Activated T-helper 2 cell treated with anti-CD3 and anti-CD28 coated beads, Interferon-gamma antibody, Interleukin-2, Interleukin-4, amounts not matched to agents 10 μg/mL and 5 μg/mL and 100 μg/mL, durations not matched to agents 14 hours and 24 hours and 36 hours (primary cell): ENCODE data around the gene ACOT9. TPM values are rescaled to one million over a fixed set of nuclear protein-coding genes. Genes with fewer than 3 reads are reported as not detected.

Source experiments
- DNase-seq: peaks from one replicate; pipeline ENCODE4 v3.0.0; 2021; ENCODE audit warnings: low spot score
- H3K27ac Mint-ChIP-seq: one replicate; pipeline ENCODE4 v1.8.0; 2021; ENCODE audit warnings: mixed read lengths
- H3K27me3 Mint-ChIP-seq: one replicate; pipeline ENCODE4 v1.8.0; 2021; ENCODE audit warnings: low read depth, mixed read lengths
- H3K36me3 Mint-ChIP-seq: one replicate; pipeline ENCODE4 v1.8.0; 2021; ENCODE audit warnings: low read depth, mixed read lengths
- H3K4me1 Mint-ChIP-seq: one replicate; pipeline ENCODE4 v1.8.0; 2021; ENCODE audit warnings: low read depth, mixed read lengths
- H3K4me3 Mint-ChIP-seq: one replicate; pipeline ENCODE4 v1.8.0; 2021; ENCODE audit warnings: low read depth, mild to moderate bottlenecking, moderate library complexity, mixed read lengths
- H3K9me3 Mint-ChIP-seq: one replicate; pipeline ENCODE4 v1.8.0; 2021; ENCODE audit warnings: mixed read lengths
- intact Hi-C: fragments of 100-400 bp; cut with micrococcal nuclease; formaldehyde crosslinking; loops from one replicate; pipeline ENCODE4 v1.15.1; 2023
- total RNA-seq: library from RNA; stranded (reverse); gene quantifications from 2 replicates; pipeline ENCODE4 v1.2.3, GENCODE V29; 2022

The ACOT9 gene, protein sequence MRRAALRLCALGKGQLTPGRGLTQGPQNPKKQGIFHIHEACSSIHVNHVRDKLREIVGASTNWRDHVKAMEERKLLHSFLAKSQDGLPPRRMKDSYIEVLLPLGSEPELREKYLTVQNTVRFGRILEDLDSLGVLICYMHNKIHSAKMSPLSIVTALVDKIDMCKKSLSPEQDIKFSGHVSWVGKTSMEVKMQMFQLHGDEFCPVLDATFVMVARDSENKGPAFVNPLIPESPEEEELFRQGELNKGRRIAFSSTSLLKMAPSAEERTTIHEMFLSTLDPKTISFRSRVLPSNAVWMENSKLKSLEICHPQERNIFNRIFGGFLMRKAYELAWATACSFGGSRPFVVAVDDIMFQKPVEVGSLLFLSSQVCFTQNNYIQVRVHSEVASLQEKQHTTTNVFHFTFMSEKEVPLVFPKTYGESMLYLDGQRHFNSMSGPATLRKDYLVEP
- total RNA-seq, result 75.2 and 76.0 TPM in 2 replicates

DNA sequence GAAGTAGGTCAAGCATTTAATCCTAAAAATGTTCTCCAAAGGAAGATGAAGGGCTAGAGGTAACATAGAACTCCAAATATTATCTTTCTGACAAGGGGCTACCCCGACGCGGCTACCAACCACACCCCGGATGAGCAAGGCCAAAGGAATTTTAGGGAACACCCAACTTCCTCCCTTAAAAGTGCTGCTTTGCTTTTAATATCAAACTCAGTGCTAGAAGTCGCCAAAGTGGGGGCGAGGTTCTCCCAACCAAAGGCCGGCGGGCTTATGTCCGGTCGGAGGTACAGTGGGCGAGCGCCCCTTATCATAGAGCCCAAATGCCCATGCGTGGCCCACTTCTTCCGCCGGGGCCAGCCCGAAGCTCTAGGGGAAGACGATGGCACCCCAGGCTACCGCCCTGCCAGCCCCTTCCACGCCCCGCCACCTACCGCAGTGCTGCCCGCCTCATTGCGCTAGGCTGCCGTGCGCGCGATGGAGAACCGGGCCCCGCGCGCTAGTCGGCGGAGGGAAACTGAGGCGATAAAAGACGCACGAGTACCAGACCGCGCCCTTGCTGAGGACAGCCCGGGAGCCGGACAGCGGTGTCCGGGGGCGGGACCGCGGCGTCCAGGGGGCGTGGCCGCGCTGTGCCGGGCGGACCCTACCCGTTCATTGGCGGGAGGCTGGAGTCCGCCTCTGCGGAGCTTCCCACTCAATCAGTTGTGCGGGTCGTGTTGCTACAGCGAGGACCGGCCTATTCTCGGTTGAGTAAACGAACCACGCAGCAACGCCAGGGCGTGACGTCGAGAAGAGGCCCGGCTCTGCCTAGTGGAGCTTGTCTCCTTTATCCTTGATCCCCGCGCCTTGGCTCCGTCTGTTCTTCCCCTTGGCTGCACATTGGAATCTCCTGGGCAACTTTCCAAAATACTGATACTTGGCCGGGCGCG lies at the start of gene ACOT9:
TSS of gene ACOT9 (minus strand) at position 580 of the 926 bp plus-strand sequence. CDS start at position 448, 132 bp downstream.
- Mint-ChIP-seq H3K9me3 (no peaks in the 10 kb centered on the region), H3K27me3 (no peaks in the 10 kb centered on the region), H3K4me1 (peaks cover 19% of the 10 kb centered on the region), H3K27ac (peak within 1 kb of the TSS; percentile 90), H3K4me3 (peak within 1 kb of the TSS; percentile 94), H3K36me3 (peaks cover 17% of the 10 kb centered on the region)
- DNase-seq, result peak; percentile 75
- intact Hi-C loops, result loop anchor here (1.0 to 10.0 kb wide), 6 partner anchors 11 to 409 kb away; partner anchors contain the start of genes EIF2S3, KLHL15, PRDX4 and SAT1

DNA sequence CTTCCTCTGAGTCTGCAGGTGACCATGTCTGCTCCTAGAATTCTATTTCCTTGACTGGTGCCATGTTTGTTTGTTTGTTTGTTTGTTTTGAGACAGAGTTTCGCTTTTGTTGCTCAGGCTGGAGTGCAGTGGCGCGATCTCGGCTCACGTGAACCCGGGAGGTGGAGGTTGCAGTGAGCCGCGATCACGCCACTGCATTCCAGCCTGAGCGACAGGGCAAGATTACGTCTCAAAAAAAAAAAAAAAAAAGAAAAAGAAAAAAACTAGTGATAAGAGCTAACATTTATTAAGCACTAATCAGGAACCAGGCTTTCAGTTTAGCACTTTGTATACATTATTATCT lies 47.0 kb upstream of the ACOT9 start:
- Mint-ChIP-seq H3K4me3 (no peak overlapping the region), H3K27me3 (no peaks in the 10 kb centered on the region), H3K36me3 (peaks cover 14% of the 10 kb centered on the region), H3K27ac (no peak overlapping the region), H3K4me1 (peaks cover 7% of the 10 kb centered on the region), H3K9me3 (no peaks in the 10 kb centered on the region)
- intact Hi-C loops, result no loop called here
- DNase-seq, result no peak

DNA sequence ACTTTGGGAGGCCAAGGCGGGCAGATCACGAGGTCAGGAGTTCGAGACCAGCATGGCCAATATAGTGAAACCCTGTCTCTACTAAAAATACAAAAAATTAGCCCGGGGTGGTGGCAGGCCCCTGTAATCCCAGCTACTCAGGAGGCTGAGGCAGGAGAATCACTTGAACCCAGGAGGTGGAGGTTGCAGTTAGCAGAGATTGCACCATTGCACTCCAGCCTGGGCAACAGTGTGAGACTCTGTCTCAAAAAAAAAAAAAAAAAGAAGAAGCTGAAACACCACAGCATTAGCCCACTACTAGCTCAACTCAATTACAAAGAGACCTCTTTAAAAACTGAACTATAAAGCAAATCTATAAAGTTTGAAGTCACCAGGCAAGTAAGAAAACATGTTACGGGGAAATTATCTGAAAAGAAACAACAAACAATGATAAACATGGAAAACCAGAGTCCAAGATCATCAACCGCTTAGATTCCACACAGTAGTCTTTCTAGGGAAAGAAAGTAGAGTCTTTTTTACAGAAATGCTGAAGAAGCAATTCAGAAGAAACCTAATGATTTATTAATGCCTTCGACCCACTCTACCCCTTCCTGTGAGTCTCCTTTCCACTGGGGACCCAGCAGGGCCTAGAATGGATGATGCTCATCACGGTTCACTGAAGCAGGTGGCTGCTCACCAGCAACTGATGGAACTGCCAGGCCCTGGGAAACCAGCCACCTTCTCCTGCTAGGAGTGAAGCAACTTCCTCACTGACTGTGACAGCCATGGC lies 46.5 kb upstream of the ACOT9 start:
- no peak overlapping the region for H3K27ac Mint-ChIP-seq
- no peak overlapping the region for H3K4me3 Mint-ChIP-seq
- H3K9me3 Mint-ChIP-seq, result no peaks in the 10 kb centered on the region
- no peaks in the 10 kb centered on the region for H3K27me3 Mint-ChIP-seq
- intact Hi-C loops, result no loop called here
- H3K4me1 Mint-ChIP-seq, result peaks cover 10% of the 10 kb centered on the region
- no peak for DNase-seq
- peaks cover 20% of the 10 kb centered on the region for H3K36me3 Mint-ChIP-seq

DNA sequence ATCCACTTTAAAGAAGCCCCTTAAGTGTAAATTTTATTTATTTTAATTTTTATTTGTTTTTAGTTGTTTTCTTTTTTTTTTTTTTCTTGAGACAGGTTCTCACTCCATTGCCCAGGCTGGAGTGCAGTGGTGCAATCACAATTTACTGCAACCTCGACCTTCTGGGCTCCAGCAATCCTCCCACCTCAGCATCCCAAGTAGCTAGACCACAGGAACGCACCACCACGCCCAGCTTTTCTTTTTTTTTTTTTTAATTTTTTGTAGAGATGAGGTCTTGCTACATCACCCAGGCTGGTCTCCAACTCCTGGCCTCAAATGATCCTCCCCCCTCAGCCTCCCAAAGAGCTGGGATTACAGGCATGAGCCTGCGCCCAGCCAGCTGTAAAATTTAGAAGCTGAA lies 45.9 kb upstream of the ACOT9 start:
- H3K4me3 Mint-ChIP-seq, result no peak overlapping the region
- H3K27me3 Mint-ChIP-seq, result no peaks in the 10 kb centered on the region
- H3K27ac Mint-ChIP-seq, result no peak overlapping the region
- H3K36me3 Mint-ChIP-seq, result peaks cover 26% of the 10 kb centered on the region
- H3K9me3 Mint-ChIP-seq, result no peaks in the 10 kb centered on the region
- intact Hi-C loops, result no loop called here
- no peak for DNase-seq
- peaks cover 16% of the 10 kb centered on the region for H3K4me1 Mint-ChIP-seq

DNA sequence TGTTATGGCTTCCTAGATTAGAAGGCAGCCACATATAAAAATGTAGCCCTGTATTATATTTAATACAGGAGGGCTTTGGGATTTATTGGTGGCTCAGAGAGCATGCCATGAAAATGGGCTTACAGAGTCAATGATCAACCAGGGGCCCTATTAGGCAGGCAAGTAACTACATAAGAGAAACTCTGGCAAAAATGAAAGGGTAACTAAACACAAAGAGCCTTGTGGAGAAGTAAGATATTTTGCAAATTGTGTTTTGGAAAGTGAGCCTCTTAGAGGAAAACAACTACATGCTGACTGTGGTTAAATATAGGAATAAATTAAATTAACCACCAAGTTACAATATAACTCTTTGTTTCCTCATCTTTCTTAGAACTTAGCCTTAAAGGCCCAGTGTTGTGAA lies 45.4 kb upstream of the ACOT9 start:
- Mint-ChIP-seq H3K4me1 (peaks cover 18% of the 10 kb centered on the region), H3K27me3 (no peaks in the 10 kb centered on the region), H3K36me3 (peaks cover 29% of the 10 kb centered on the region), H3K4me3 (no peak overlapping the region), H3K9me3 (no peaks in the 10 kb centered on the region), H3K27ac (no peak overlapping the region)
- intact Hi-C loops, result no loop called here
- no peak for DNase-seq

DNA sequence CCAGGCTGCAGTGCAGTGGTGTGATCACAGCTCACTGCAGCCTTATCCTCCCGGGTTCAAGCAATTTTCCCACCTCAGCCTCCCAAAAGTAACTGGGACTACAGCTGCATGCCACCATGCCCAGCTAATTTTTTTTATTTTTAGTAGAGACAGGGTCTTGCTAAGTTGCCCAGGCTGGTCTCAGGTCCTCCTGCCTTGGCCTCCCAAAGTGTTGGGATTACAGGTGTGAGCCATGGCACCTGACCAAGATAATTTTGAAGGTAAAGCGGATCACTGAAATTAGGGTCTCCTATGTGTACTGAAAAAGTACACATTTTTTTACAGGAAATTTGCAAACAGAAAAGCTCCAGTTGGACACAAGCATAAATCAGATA lies 44.7 kb upstream of the ACOT9 start:
- Mint-ChIP-seq H3K4me3 (no peak overlapping the region), H3K36me3 (peaks cover 29% of the 10 kb centered on the region), H3K27ac (no peak overlapping the region), H3K27me3 (no peaks in the 10 kb centered on the region), H3K4me1 (peaks cover 18% of the 10 kb centered on the region), H3K9me3 (no peaks in the 10 kb centered on the region)
- intact Hi-C loops, result no loop called here
- DNase-seq, result no peak

DNA sequence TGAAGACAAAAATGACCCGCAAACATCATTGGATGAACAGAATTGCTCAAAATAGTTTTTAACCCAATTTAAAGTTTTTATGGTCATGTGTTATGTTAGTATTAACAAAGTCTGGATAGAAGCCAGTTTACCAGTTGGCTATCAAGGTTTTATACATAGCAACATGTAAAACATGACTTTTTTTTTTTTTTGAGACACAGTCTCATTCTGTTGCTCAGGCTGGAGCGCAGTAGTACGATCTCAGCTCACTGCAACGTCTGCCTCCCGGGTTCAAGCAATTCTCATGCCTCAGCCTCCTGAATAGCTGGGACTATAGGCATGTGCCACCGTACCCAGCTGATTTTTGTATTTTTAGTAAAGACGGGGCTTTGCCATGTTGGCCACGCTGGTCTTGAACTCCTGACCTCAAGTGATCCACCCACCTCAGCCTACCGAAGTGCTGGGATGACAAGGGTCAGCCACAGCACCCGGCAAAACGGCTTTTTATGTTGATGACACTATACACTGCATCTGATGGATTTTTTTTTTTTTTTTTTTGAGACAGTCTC lies 43.3 kb upstream of the ACOT9 start:
- no peak for DNase-seq
- Mint-ChIP-seq H3K9me3 (no peaks in the 10 kb centered on the region), H3K27me3 (no peaks in the 10 kb centered on the region), H3K36me3 (peaks cover 29% of the 10 kb centered on the region), H3K4me1 (peaks cover 28% of the 10 kb centered on the region), H3K4me3 (no peak overlapping the region), H3K27ac (no peak overlapping the region)
- intact Hi-C loops, result no loop called here

DNA sequence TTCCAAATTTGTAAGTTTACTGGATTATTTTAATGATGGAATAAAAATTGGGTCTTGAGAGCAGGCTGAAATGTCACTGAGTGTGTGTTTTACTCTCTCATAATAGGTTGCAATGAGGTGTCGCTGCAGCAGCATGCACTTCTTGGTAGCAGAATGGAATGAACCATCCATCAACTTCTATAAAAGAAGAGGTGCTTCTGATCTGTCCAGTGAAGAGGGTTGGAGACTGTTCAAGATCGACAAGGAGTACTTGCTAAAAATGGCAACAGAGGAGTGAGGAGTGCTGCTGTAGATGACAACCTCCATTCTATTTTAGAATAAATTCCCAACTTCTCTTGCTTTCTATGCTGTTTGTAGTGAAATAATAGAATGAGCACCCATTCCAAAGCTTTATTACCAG lies 42.5 kb upstream of the ACOT9 start:
- Mint-ChIP-seq H3K27ac (no peak overlapping the region), H3K9me3 (no peaks in the 10 kb centered on the region), H3K4me3 (peak overlapping the region; percentile 8), H3K27me3 (no peaks in the 10 kb centered on the region), H3K4me1 (peaks cover 28% of the 10 kb centered on the region), H3K36me3 (peaks cover 29% of the 10 kb centered on the region)
- no peak for DNase-seq
- intact Hi-C loops, result no loop called here

DNA sequence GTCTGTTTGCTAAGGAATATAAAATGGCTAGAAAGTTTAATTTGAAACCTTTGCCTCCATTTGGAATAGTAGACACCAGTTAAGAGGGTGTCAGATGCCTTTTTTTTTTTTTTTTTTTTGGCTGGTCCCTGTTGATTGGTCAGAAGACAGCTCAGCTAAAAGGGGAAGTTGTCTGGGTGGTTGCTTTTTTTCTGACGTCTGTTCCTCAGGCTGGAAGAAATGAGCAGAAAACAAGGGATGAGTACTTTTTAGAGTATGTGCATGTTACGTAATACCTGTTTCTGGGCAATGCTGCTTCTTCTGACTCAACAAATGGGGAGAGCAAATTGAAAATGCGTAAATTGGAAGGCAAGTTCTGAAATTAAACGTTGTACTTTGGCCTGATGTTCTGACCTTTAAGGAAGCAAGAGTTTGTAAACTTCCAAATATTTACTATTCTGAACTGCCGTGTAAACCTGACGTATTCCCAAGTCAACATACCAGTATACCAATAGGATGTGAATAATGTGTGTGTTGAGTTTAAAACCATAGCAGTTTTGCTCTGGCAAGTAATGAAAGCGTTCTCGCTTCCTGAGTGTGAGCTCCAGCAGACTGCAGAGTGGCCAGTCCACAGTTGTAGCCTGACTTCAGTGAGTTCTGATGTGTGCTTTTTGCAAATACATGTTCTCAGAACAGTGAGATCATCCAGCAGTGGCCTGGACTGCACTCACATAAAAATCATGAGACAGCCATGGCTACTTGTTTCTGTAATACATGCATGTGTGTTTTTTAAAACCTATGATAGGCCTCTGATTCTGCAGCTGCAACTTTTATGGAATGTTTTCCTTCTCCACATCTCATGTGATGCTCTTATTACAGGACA lies 41.6 kb upstream of the ACOT9 start:
- H3K36me3 Mint-ChIP-seq, result peaks cover 29% of the 10 kb centered on the region
- intact Hi-C loops, result loop anchor here (5.0 kb wide), 1 partner anchor 368 kb away; no protein-coding TSS in a partner anchor

DNA sequence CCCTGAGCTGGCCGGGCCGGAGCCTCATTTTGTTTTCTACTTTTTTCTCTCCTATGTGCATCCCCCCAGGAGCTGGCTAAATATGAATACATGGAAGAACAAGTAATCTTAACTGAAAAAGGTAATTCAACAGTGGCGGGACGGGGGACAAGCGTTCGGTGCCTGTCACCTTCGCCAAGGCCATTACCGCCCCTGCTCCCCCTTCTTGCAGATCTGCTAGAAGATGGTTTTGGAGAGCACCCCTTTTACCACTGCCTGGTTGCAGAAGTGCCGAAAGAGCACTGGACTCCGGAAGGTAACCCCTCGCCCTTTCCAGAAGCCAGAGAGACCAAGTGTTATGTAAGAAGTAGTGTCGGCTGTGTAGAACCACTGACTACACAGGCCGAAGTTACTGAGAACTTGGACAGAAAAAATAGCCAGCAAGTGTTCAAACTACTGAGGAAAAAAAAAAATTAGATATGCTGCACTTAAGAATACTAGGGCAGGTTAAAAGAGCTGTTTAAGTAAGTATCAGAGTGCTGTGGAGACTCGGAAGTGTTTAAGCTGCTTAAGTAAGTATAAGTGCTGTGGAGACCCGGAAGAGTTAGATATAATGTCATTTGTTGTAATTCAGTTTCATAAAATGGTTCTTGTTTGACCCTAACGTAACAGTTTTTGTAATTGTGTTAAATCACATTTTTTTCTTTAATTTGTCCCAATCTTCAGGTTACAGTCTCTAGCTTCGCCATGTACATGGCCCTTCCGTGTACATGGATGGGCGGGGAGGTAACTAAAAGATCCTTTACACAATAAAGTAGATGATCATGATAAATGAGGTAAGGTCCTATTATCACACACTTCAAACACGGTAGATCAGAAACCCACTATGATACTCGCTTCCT lies 40.8 kb upstream of the ACOT9 start:
- DNase-seq, result peak; percentile 11
- peaks cover 31% of the 10 kb centered on the region for H3K4me1 Mint-ChIP-seq
- intact Hi-C loops, result loop anchor here (1.0 to 5.0 kb wide), 4 partner anchors 41 to 368 kb away; partner anchors contain the start of genes ACOT9, APOO and EIF2S3

More for the DNA sequence above, 41.6 kb upstream of the ACOT9 start:
- Mint-ChIP-seq H3K27me3 (no peaks in the 10 kb centered on the region), H3K27ac (peak overlapping the region; percentile 86), H3K4me3 (peak overlapping the region; percentile 90), H3K9me3 (no peaks in the 10 kb centered on the region), H3K4me1 (peaks cover 28% of the 10 kb centered on the region)
- DNase-seq, result no peak

More for the DNA sequence above, 40.8 kb upstream of the ACOT9 start:
- Mint-ChIP-seq H3K9me3 (no peaks in the 10 kb centered on the region), H3K27ac (peak overlapping the region; percentile 86), H3K27me3 (no peaks in the 10 kb centered on the region), H3K4me3 (peak overlapping the region; percentile 90), H3K36me3 (peaks cover 29% of the 10 kb centered on the region)
